GM12891 (cell line): Measurements from ENCODE around the gene FANCE.

Source experiments
- POLR2A ChIP-seq: IDR thresholded peaks from 2 replicates; pipeline ENCODE4 v1.6.1; 2011; ENCODE audit warnings: low read depth, low read length, control low read depth
- POLR2AphosphoS5 ChIP-seq: IDR thresholded peaks from 2 replicates; pipeline ENCODE4 v1.6.1; 2011; ENCODE audit warnings: low read depth, low read length, control low read depth
- POU2F2 ChIP-seq: IDR thresholded peaks from 2 replicates; pipeline ENCODE4 v1.6.1; 2011; ENCODE audit warnings: low read depth, mild to moderate bottlenecking, control low read depth, low read length, moderate library complexity

DNA sequence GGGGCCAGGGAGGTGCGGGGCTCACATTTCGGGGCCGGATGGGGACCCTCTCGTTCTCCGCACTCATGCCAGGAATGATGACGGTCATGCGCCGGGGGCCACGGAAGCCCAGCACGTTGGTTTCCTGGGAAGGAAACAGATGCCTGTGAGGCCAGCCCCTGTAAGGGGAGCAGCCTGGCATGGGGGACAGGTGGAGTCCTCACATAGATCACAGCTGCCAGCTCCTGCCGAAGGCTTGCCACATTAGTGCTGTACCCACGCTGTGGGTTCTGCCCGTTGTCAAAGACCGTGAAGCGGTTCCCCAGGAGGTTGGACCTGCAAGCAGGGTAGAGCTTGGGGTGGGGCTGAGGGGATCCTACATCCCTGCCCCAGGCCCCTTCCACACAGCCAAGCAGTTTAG is 51.4 kb downstream of the FANCE start:
- TF ChIP-seq POLR2AphosphoS5 (no peak), POLR2A (no peak), POU2F2 (no peak)
